Mesenchymal stem cell (in vitro differentiated cells and primary cell): Measurements from ENCODE around the gene PNPO.

ENCODE experiments used
- DNase-seq: peaks from one replicate; pipeline ENCODE4 v3.0.0-alpha.2; 2013
- H2AFZ ChIP-seq: one replicate; pipeline ENCODE4 v1.6.1; 2013; ENCODE audit warnings: low read depth, mild to moderate bottlenecking, control low read depth, inconsistent platforms, low read length, moderate library complexity
- H2AK5ac ChIP-seq: 2 replicates; pipeline ENCODE4 v1.6.1; 2013; ENCODE audit warnings: low read length, moderate library complexity, mild to moderate bottlenecking, inconsistent platforms; ENCODE audit not compliant: severe bottlenecking
- H2BK120ac ChIP-seq: one replicate; pipeline ENCODE4 v1.6.1; 2013; ENCODE audit warnings: low read depth, mild to moderate bottlenecking, inconsistent platforms, low read length, moderate library complexity
- H2BK12ac ChIP-seq, 2 experiments: one replicate each; pipeline ENCODE4 v1.6.1; 2013; ENCODE audit warnings: inconsistent platforms in 2 of 2, low read length in 2 of 2, mild to moderate bottlenecking in 2 of 2, moderate library complexity in 2 of 2, control low read depth in 1 of 2
- H2BK15ac ChIP-seq: one replicate; pipeline ENCODE4 v1.6.1; 2013; ENCODE audit warnings: mild to moderate bottlenecking, low read depth, inconsistent platforms; ENCODE audit not compliant: poor library complexity, severe bottlenecking
- H2BK5ac ChIP-seq: 2 replicates; pipeline ENCODE4 v1.6.1; 2013; ENCODE audit warnings: low read depth, mild to moderate bottlenecking, low read length, control low read depth, inconsistent platforms; ENCODE audit not compliant: poor library complexity, severe bottlenecking
- H3K14ac ChIP-seq, 2 experiments: one replicate each; pipeline ENCODE4 v1.6.1; 2013; ENCODE audit warnings: inconsistent platforms in 2 of 2, low read length in 2 of 2, control low read depth in 1 of 2, mild to moderate bottlenecking in 1 of 2, moderate library complexity in 1 of 2
- H3K18ac ChIP-seq, 2 experiments: one replicate each; pipeline ENCODE4 v1.6.1; 2013; ENCODE audit warnings: inconsistent platforms in 2 of 2, low read length in 2 of 2, control low read depth in 1 of 2, low read depth in 1 of 2, mild to moderate bottlenecking in 1 of 2
- H3K23ac ChIP-seq, 2 experiments: one replicate each; pipeline ENCODE4 v1.6.1; 2013; ENCODE audit warnings: inconsistent platforms in 2 of 2, low read length in 2 of 2, mild to moderate bottlenecking in 2 of 2, moderate library complexity in 2 of 2, control low read depth in 1 of 2
- H3K27ac ChIP-seq: 2 replicates; pipeline ENCODE4 v1.5.1; 2013; ENCODE audit warnings: mild to moderate bottlenecking, moderate library complexity, low read length, control low read depth, inconsistent platforms; ENCODE audit not compliant: poor library complexity, severe bottlenecking
- H3K27me3 ChIP-seq, 2 experiments: 2 replicates each; pipeline versions ENCODE4 v1.6.1 to v1.7.0; 2013; ENCODE audit warnings: low read length in 2 of 2, mild to moderate bottlenecking in 2 of 2, moderate library complexity in 2 of 2, control low read depth in 1 of 2, inconsistent platforms in 1 of 2; ENCODE audit not compliant: control insufficient read depth in 1 of 2, insufficient read depth in 1 of 2
- H3K36me3 ChIP-seq, 2 experiments: 2 replicates each; pipeline versions ENCODE4 v1.6.1 to v1.7.0; 2013; ENCODE audit warnings: low read length in 2 of 2, control low read depth in 1 of 2, inconsistent platforms in 1 of 2, low read depth in 1 of 2, mild to moderate bottlenecking in 1 of 2; ENCODE audit not compliant: insufficient read depth in 2 of 2, control insufficient read depth in 1 of 2
- H3K4ac ChIP-seq, 2 experiments: one replicate each; pipeline ENCODE4 v1.6.1; 2013; ENCODE audit warnings: inconsistent platforms in 2 of 2, low read length in 2 of 2, mild to moderate bottlenecking in 2 of 2, moderate library complexity in 2 of 2, control low read depth in 1 of 2, low read depth in 1 of 2
- H3K4me1 ChIP-seq: 2 replicates; pipeline ENCODE4 v1.6.1; 2013; ENCODE audit warnings: low read depth, low read length, control low read depth; ENCODE audit not compliant: control insufficient read depth, insufficient read depth
- H3K4me2 ChIP-seq: 2 replicates; pipeline ENCODE4 v1.6.1; 2013; ENCODE audit warnings: low read length, mild to moderate bottlenecking, inconsistent platforms; ENCODE audit not compliant: poor library complexity, severe bottlenecking
- H3K4me3 ChIP-seq, 2 experiments: 2 replicates each; pipeline versions ENCODE4 v1.5.1 to v1.7.0; 2013; ENCODE audit warnings: low read length in 2 of 2, mild to moderate bottlenecking in 2 of 2, control low read depth in 1 of 2, low read depth in 1 of 2; ENCODE audit not compliant: insufficient read depth in 1 of 2
- H3K79me1 ChIP-seq: replicated peaks from 2 replicates; pipeline ENCODE4 v1.6.1; 2013; ENCODE audit warnings: mild to moderate bottlenecking, control low read depth, low read length, inconsistent platforms; ENCODE audit not compliant: poor library complexity, severe bottlenecking
- H3K9ac ChIP-seq: 2 replicates; pipeline ENCODE4 v1.7.0; 2013; ENCODE audit warnings: mild to moderate bottlenecking, low read length, moderate library complexity
- H3K9me3 ChIP-seq: 2 replicates; pipeline ENCODE4 v1.7.0; 2013; ENCODE audit warnings: mild to moderate bottlenecking, low read length; ENCODE audit not compliant: control insufficient read depth
- H4K8ac ChIP-seq: one replicate; pipeline ENCODE4 v1.6.1; 2013; ENCODE audit warnings: inconsistent platforms, mild to moderate bottlenecking, low read length, moderate library complexity
- H4K91ac ChIP-seq: one replicate; pipeline ENCODE4 v1.6.1; 2013; ENCODE audit warnings: mild to moderate bottlenecking, low read length, inconsistent platforms
- WGBS: methylation state at CpG from one replicate; pipeline ENCODE4 v1.1.7; 2013; ENCODE audit warnings: mixed read lengths; 5-methylcytosine and 5-hydroxymethylcytosine counted together

PNPO gene

DNA sequence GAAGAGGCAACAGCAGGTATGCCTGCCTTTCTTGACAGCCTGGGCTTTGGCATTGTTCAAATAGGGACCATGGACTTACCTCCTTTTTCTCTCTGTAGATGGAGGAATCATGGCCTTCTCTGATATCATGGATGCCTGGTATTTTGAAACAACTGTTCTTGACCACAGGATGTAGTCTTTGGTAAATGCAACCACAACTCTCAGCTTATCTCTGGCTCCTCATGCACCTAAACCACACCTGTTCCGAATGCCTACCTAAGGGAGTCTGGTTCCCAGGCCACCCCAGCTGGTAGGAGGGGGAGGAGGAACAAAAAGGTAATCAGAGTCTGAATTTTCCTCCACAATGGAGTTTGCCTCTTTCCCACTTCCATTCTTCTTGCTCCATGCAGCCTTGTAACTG, 48.3 kb downstream of the PNPO start:
- H4K8ac ChIP-seq: no peak overlapping the region

DNA sequence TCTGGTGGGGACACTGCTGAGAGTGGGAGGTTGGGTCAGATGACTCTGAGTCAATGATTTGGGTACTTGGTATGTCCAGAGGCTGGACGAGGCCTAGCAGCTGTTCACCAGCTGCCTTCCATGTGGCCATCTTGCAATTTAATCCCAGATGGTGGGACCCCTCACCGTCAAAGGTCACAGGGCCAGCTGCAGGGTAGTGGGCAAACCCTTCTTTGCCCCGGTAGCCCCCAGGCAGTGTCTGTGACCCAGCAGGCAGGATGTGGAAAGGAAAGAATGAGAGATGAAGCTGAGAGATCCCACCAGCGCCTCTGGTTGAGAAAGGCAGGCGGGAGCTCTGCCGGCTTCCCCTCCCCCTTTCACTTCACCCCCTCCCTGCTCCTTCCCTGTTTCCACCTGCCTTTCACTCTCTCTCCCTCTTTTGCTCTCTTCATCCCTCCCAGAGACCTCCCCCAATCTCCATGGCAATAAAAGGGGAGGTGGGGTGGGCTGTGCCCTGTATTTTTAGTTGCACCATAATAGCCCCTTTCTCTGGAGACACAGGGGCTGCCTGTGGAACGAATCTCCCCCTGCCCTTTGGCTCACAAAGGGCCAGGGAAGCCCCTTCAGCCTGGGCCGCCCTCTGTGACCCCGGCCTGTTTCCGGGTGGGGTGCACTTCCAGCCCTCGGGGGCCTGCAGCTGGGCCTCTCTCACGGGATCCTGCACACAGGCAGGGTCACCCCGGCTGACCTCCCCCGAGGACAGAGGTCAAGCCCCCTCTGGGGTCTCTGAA, 49.8 kb downstream of the PNPO start:
- Histone ChIP-seq H4K91ac (peak overlapping the region; percentile 71), H2AK5ac (no peak overlapping the region), H4K8ac (peak overlapping the region; percentile 90), H2BK12ac (peak overlapping the region in 1 of 2 experiments; percentile 37), H3K27ac (no peak overlapping the region), H3K9ac (no peak overlapping the region), H3K4me3 (no peak overlapping the region), H3K4ac (peak overlapping the region in 1 of 2 experiments; percentile 24), H3K4me2 (no peak overlapping the region), H2AFZ (no peak overlapping the region), H3K14ac (no peak overlapping the region), H3K23ac (no peak overlapping the region), H2BK5ac (no peak overlapping the region), H3K36me3 (no peaks in the 10 kb centered on the region), H2BK15ac (peak overlapping the region; percentile 26), H3K27me3 (peaks cover 0 to 17% of the 10 kb centered on the region in 2 experiments), H3K9me3 (no peaks in the 10 kb centered on the region), H3K79me1 (no peaks in the 10 kb centered on the region), H3K18ac (peak overlapping the region in 1 of 2 experiments; percentile 42), H3K4me1 (peaks cover 23% of the 10 kb centered on the region), H2BK120ac (no peak overlapping the region)
- peak; percentile 56 for DNase-seq
- 36% methylated on average over 13 of the region's 14 CpGs for WGBS

More for the DNA sequence above, 48.3 kb downstream of the PNPO start:
- no peaks in the 10 kb centered on the region for H3K36me3 ChIP-seq
- no CpG with 5 or more reads among the region's 1 CpG for WGBS
- no peak overlapping the region for H2BK120ac ChIP-seq
- H3K27me3 ChIP-seq: peaks cover 0 to 6% of the 10 kb centered on the region in 2 experiments
- no peak overlapping the region for H2BK15ac ChIP-seq
- no peak overlapping the region for H3K23ac ChIP-seq
- H3K14ac ChIP-seq: no peak overlapping the region
- H2BK5ac ChIP-seq: no peak overlapping the region
- no peak overlapping the region for H3K4me3 ChIP-seq
- no peaks in the 10 kb centered on the region for H3K79me1 ChIP-seq
- no peak overlapping the region for H3K27ac ChIP-seq
- no peak overlapping the region for H3K18ac ChIP-seq
- no peak overlapping the region for H2AK5ac ChIP-seq
- H3K4me1 ChIP-seq: peaks cover 18% of the 10 kb centered on the region
- no peaks in the 10 kb centered on the region for H3K9me3 ChIP-seq
- no peak overlapping the region for H3K9ac ChIP-seq
- no peak overlapping the region for H3K4ac ChIP-seq
- no peak overlapping the region for H2BK12ac ChIP-seq
- H3K4me2 ChIP-seq: no peak overlapping the region
- no peak overlapping the region for H2AFZ ChIP-seq
- DNase-seq: no peak
- H4K91ac ChIP-seq: no peak overlapping the region

DNA sequence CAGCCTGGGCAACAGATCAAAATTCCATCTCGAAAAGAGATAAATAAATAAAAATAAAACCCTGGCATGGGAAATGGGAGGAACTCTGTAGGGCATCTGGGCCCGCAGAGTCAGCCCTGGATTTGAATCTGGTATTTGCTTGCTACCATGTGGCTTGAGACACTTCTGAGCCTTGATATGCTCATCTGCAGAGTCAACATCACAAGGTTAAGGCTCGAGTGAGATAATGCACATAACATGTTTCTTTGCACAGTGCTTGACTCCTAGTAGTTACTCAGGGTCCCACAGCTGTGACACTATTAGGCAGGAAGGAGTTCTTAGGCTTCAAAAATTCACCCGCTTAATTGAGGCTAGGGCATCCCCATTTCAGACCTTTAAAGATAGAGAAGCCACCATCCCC, 50.8 kb downstream of the PNPO start:
- no peaks in the 10 kb centered on the region for H3K9me3 ChIP-seq
- H3K4me3 ChIP-seq: no peak overlapping the region
- no peak overlapping the region for H2BK120ac ChIP-seq
- WGBS: 86% methylated on average over 3 of the region's 4 CpGs
- H3K14ac ChIP-seq: no peak overlapping the region
- H3K9ac ChIP-seq: no peak overlapping the region
- H3K4me1 ChIP-seq: peaks cover 21% of the 10 kb centered on the region
- H2AFZ ChIP-seq: no peak overlapping the region
- H3K27ac ChIP-seq: no peak overlapping the region
- no peak overlapping the region for H2BK5ac ChIP-seq
- H2BK12ac ChIP-seq: no peak overlapping the region
- H3K4ac ChIP-seq: no peak overlapping the region
- no peak overlapping the region for H2AK5ac ChIP-seq
- no peak for DNase-seq
- H3K18ac ChIP-seq: no peak overlapping the region
- H3K27me3 ChIP-seq: peaks cover 0 to 20% of the 10 kb centered on the region in 2 experiments
- H3K36me3 ChIP-seq: no peaks in the 10 kb centered on the region
- H3K79me1 ChIP-seq: no peaks in the 10 kb centered on the region
- H4K91ac ChIP-seq: no peak overlapping the region
- H4K8ac ChIP-seq: no peak overlapping the region
- no peak overlapping the region for H3K4me2 ChIP-seq
- H3K23ac ChIP-seq: no peak overlapping the region
- no peak overlapping the region for H2BK15ac ChIP-seq

DNA sequence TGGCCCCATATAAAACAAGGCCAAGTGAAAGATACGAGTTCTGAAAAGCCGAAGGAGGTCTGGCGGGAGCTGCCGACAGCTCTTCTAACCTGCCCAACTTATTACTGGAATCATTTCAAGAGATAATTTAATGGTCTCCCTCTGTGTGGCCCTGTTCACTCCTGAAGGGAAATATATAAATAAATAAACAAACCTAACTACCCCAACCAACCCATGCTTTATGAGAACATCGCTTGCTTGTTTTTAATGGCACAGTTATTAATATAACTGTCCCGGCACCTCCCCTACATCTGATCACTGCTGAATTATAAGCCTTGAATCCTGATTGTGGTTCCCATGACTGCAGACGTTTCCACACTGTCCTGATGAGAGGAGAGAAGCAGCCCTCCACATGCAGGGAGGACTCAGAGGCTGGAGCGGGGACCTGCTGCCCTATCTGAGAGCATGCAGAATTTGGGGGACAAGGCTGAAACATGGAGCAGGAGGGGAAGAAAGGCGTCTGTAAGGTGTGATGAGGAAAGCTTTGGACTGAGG, 51.7 kb downstream of the PNPO start:
- Histone ChIP-seq H3K4me1 (peaks cover 13% of the 10 kb centered on the region), H4K91ac (no peak overlapping the region), H2AK5ac (no peak overlapping the region), H3K36me3 (no peaks in the 10 kb centered on the region), H2BK120ac (no peak overlapping the region), H2BK15ac (no peak overlapping the region), H4K8ac (no peak overlapping the region), H3K27ac (no peak overlapping the region), H3K4me2 (no peak overlapping the region), H3K4ac (no peak overlapping the region), H2AFZ (no peak overlapping the region), H3K4me3 (no peak overlapping the region), H3K23ac (no peak overlapping the region), H3K27me3 (peaks cover 0 to 20% of the 10 kb centered on the region in 2 experiments), H2BK5ac (no peak overlapping the region), H3K14ac (no peak overlapping the region), H3K9me3 (no peaks in the 10 kb centered on the region), H3K9ac (no peak overlapping the region), H3K79me1 (no peaks in the 10 kb centered on the region), H3K18ac (no peak overlapping the region), H2BK12ac (peak overlapping the region in 1 of 2 experiments; percentile 24)
- no peak for DNase-seq
- WGBS: 75% methylated on average over 8 of the region's 9 CpGs
